Measurements from ENCODE around the gene MAD1L1. TPM values are rescaled to one million over a fixed set of nuclear protein-coding genes. Genes with fewer than 3 reads are reported as not detected.

The MAD1L1 gene
- total and polyA plus RNA-seq, 2 of the 4 experiments (the other 2 are of a cell fraction) = 29.0 to 40.9 TPM

GRCh38 chr7:2242541-2243429 is 10.0 kb upstream of the MAD1L1 start (continued):
- TF ChIP-seq ELK1 (IDR thresholded peaks at IDR 0.05; ENCODE audit: borderline replicate concordance, low read depth, low read length) = no peak
- no peak for TF ChIP-seq RAD21 (IDR thresholded peaks at IDR 0.05; ENCODE audit: low read length)
- TF ChIP-seq NFE2L2 (IDR thresholded peaks at IDR 0.05; ENCODE audit: low read depth, low read length) = no peak
